ENCODE results near the gene SPTLC3.
"Not testable (repeated sequence)": the region's sequence is repeated elsewhere in the genome, so short reads cannot be mapped to it uniquely, and the experiment has no call there.

SPTLC3 gene
- 0.14 to 0.58 (median 0.27) reads per million in 3 experiments for total RNA-seq

DNA sequence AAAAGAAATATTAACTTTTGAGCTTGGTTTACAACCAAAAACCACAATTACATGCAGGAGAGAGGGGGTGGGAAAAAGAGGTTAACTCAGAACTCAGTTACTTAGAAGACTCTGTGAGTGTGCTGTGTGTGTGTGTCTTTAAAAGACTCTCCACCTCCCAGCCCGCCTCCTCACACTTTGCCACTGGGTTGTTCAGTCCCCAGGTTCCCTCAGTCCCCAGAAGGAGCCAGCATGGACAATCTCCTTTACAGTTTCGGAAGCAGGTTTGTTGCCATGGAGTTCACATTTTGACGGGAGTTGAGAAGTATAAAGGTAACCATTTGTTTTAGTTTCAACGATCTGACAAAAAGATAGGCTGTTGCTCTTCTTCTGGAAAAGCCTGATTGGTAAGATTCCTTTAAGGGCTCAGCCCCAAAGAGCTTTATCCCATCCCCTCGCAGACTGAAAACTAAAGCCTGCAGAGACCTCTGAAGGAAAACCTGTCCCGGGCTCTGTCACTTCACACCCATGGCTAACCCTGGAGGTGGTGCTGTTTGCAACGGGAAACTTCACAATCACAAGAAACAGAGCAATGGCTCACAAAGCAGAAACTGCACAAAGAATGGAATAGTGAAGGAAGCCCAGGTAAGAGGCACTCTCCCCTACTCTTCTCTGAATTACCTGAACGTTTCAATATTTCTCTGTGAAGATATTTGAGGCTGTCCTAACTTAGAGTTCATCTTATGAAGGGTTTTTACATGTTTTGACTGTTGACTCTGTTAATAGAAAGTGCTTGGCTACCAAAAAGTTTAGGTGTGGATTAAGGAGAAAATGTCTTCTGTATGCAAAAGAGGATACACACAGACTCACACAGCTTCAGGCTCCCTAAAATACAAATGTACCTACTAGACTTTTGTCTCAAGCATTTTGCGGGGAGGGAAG, at the start of gene SPTLC3:
Gene SPTLC3 (plus strand): TSS at position 212 of the 921 bp plus-strand sequence. CDS start 296 bp downstream, at position 508.
- no peak for DNase-seq

DNA sequence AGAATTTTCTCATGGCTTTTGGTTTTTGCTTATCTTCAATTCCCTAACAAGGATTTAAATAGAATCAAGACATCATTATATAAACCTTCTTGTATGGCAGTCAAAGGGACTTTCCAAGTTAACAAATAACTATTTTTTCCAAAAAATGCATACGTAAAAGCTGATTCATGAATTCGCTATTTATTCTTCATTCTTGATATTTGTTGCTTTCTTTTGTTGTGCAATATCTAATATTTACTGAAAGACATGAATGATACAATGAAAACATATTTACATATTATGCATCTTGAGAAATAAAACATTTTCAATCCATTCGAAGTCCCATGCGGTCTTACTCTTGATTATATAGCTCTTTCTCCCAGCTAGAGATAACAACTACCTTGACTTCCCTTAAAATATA, 47.0 kb upstream of the SPTLC3 start:
- no peak for DNase-seq

DNA sequence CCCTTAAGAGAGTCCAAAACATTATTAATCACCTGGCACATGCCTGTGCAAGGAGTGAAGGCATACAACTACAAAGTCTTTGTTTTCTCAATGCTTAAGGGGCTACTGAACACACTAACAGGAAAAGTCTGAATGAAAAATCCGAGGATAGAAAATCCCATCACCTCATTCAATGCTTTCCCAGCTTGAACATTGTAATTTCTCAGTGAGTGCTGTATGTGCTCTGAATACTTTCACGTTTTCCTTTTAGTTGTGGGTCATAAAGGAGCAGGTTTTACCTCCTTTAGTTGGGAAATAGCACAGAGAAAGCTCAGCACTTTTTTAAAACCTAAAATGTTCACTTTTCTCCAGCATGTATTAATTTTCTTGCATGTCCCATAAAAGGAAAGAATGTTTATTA, 45.9 kb upstream of the SPTLC3 start:
- no peak for DNase-seq

GRCh38 chr20:12963416-12963815, 45.4 kb upstream of the SPTLC3 start:
- DNase-seq, result no peak

DNA sequence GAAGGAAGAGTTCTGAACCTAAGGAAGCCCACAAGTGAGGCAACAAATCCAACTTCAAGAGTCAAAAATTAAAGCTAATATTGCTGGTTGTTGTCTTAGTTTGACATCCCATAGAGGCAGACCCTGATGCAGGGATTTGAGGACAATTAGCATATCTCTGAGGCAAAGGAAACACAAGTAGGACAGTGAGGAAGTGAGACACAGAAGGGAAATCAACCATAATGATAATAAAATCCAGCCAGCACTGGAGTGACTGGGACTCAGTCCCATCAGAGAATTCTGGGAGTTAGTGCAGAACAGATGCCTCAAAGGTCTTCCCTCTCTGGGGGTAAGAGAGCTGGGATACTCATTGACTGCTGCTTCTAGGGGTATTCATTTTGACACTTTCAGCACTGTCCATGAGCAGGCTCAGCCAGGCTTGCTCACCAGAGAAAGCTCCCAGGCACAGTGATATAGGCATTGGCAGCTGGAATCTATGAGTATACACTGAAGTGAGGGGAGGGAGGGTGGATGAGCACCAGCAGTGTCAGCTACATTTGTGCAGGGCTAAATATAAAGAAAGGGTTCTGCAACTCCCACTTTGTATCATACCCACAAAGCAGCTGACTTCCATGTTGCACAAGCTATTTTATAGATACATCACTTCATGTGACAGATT, 43.4 kb upstream of the SPTLC3 start:
- no peak for DNase-seq

DNA sequence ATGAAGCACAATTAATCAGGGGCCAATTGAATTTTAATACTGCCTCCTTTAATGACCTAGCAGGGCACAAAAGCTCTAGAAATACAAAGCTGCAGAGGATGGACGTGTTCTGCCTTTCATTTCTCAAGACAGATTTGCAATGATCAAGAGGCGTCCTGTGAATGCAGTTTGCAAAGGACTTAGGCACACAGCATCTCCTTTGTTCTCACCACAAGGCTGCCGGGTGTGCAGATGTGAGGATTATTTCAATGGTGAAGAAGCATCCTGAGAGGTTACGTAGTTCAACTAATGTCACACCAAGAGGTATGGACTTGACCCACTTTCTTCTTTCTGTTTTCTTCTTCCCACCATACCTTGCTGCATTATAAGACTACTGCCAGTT, 42.9 kb upstream of the SPTLC3 start:
- no peak for DNase-seq

GRCh38 chr20:12966468-12967085, 42.2 kb upstream of the SPTLC3 start:
- DNase-seq, result no peak

GRCh38 chr20:12967932-12968331, 40.8 kb upstream of the SPTLC3 start:
- no peak for DNase-seq

GRCh38 chr20:12968472-12968871, 40.3 kb upstream of the SPTLC3 start:
- DNase-seq, result no peak

GRCh38 chr20:12969071-12969669, 39.6 kb upstream of the SPTLC3 start:
- no peak for DNase-seq

- no peak for DNase-seq
Observed at GRCh38 chr20:12970372-12970821, 38.4 kb upstream of the SPTLC3 start.

DNA sequence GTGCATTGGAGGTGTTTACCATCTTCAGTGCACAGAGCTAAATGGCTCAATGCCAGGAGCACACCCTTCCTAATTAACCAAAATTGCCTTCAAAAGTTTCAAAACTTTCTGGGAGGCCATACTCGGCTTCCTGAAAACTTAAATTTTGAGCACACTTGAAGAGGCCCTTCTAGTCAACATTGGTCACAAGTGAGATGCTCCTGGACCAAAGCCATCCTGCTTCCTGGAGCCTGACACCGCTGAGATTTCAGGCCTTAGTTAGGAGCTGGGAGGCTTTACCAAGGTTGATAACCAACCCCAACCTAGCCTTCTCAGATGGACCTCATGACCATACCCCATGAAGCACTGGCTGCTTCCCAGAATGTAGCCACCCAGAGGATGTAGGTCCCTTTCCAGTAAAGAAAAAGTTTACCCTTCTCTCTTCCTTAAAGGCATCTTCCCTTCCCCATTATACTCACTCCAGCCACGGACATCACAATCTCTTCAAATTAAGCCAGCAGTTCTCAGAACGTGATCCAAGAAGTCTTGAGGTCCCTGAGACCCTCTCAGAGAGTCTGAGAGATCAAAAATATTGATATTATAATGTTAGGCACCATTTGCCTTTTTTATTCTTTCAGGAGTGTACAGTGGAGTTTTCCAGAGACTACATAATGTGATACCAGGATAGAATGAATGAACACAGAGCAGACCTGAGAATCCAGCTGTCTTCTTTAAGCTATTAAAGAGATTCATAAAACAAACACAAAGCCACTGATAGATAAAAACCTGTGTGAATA, 32.8 kb upstream of the SPTLC3 start:
- no peak for DNase-seq

DNA sequence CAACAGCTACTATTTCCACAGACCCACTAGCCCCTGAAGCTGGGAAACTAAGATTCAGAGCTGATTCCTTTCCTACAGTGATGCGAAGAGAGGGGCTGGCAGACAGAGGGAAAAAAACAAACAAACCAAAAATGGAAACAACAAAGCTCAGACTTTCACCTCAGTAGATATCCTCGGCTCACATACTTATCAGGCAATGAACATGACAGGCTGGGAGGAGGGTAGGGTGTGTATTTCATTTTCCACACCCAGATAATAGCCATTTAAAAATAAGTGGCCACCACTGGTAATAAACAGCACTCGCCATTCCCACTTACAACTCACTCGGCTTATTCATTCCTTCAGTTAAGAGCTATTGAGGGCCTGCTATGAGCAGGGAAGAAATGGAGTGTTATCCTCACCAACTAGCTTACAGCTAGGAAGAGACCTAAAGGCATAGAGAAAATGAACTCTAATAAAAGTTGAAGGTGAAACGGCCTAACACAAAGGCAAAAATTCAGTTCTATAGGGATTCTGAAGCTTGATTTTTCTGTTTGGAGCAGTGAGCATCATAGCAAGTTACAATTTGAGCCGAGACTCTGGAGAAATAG, 32.0 kb upstream of the SPTLC3 start:
- DNase-seq, result no peak

DNA sequence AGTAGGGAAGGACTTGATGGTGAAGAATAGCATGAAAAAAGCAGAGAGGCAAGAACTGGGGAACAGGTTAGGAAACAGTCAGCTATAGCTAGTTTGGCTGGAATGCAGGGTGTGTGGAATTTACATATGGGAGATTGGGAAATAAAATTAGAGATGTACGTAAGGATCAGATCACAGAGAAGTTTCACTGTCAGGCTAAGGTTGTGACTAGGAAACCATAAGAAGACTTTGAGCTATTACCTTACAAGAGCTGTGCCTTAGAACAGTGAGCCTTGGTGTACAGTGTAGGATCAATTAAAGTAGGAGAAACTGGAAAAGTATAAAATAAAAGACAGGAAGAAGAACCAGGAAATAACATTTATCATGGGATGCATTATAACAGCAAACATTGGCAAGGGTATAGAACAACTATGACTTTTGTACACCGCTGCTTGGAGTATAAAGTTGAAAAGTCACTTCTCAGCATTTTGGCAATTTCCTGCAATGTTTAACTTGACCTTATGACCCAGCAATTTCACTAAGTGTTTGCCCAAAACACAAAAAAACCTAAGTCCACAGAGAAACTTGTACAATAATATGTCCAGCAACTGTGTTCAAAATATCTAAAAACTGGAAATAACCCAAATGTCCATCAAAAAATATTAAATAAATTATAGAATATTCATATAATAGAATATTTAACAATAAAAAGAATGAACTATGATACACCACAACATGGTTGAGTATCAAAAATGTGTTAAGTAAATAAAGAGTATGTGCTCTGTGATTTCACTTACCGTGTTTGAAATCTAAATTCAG, 31.2 kb upstream of the SPTLC3 start:
- DNase-seq, result no peak

GRCh38 chr20:12978126-12978394, 30.7 kb upstream of the SPTLC3 start:
- DNase-seq, result no peak

- DNase-seq, result no peak
Observed at GRCh38 chr20:12978613-12979495, 29.9 kb upstream of the SPTLC3 start.

GRCh38 chr20:12979713-12980112, 29.1 kb upstream of the SPTLC3 start:
- DNase-seq, result not testable (repeated sequence)

DNA sequence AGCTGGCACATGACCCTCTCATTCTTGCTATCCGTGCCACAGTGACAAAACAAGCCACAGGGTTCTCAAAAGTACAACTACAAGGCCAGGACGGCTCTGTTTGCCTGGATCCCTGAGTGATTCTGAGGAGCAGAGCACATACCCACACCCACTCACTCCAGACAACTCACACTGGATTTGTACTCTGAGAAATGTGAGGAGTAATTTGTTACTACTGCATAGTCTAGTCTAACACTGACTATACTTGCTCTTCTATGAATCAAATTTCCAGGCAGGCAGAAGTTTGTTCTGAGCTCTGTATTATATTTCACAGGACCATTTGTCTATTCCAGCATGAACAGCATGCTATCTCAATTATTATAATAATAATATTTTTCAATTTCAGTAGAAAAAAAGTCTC, 26.7 kb upstream of the SPTLC3 start:
- no peak for DNase-seq

DNA sequence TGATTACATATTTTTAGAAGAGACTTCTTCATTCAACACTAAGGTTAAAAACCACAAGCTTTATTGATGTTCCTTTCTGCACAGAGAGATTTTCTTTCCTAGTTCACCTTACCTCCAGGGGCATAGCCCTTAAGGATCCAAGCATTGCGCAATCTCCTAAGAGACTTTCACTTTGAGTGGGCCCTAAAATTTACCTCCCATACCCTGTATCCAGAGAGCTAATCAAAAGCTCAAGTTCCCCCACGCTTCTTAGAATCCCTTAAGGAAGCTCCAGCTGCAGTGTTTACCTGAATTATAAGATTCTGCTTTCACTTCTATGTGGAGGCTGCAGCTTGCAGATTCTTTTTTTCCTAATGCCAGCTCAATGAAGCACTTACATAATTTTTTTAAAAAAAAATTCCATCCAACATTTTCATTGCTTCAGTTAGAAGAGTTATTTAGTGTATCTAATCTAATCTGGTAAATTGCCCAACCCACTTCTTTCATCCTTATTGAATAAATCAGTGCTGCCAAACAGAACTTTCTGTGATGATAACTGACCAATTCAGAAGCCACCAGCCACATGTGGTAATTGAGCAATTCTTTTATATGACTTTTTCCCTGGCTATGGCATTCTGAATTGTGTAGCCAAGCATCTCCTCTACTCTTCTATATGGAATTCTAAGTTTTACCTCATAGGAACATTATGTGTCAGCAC, 24.6 kb upstream of the SPTLC3 start:
- no peak for DNase-seq

DNA sequence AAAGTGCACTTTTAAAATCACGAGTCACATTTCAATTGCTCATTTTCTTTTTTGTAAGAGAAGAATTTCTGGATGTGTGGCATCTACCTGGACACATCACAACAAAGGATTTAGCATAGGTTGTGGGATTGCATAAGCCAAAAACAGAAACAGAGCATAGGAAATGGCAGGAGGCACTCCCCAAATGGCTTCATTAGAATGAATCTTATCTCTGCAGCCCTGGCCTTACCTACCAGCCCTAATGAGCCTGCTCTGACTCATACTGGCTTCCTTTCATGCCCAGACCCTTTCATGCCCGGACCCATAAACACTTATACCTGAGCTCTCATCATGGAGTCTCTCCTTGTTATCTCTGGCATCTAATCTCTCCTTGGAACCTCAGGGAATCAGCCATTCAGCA, 23.9 kb upstream of the SPTLC3 start:
- no peak for DNase-seq
